ENCODE data around the gene HFE. TPM values are rescaled to one million over a fixed set of nuclear protein-coding genes. Genes with fewer than 3 reads are reported as not detected.

HFE gene
- total RNA-seq, 6 experiments from 2014 or later: 8.9 to 20.7 (median 15.8) TPM

DNA sequence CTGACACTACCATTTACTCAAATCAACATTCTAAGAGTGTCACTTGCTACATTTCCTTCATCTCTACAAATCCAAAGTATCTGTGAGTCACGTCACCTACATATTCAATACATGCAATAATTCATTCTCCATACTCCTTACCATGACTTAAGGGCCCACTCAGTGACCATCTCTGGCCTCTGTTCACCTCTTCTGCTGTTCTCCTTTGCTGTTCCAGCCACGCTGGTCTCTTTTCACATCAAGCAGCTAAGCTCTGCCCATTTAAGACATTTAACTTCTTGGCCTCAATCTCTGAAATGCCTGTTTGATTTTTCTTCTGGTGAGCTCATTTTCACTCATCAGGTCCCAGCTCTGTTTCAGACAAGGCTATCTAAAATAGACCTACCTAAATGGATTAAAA lies 46.5 kb downstream of the HFE start:
- no peak for TF ChIP-seq POLR2A (IDR thresholded peaks at IDR 0.05)
- TF ChIP-seq, protein P1, sequence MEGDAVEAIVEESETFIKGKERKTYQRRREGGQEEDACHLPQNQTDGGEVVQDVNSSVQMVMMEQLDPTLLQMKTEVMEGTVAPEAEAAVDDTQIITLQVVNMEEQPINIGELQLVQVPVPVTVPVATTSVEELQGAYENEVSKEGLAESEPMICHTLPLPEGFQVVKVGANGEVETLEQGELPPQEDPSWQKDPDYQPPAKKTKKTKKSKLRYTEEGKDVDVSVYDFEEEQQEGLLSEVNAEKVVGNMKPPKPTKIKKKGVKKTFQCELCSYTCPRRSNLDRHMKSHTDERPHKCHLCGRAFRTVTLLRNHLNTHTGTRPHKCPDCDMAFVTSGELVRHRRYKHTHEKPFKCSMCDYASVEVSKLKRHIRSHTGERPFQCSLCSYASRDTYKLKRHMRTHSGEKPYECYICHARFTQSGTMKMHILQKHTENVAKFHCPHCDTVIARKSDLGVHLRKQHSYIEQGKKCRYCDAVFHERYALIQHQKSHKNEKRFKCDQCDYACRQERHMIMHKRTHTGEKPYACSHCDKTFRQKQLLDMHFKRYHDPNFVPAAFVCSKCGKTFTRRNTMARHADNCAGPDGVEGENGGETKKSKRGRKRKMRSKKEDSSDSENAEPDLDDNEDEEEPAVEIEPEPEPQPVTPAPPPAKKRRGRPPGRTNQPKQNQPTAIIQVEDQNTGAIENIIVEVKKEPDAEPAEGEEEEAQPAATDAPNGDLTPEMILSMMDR (IDR thresholded peaks at IDR 0.05): no peak
- intact Hi-C loops (cut with DNase I): no loop called here
- Histone ChIP-seq H3K4me1 (peaks cover 0 to 59% (median under 1%) of the 10 kb centered on the region in 4 donors), H3K4me3 (no peak overlapping the region), H3K9me3 (no peaks in the 10 kb centered on the region), H3K27ac (no peak overlapping the region), H3K36me3 (peaks cover 0 to 88% (median 12%) of the 10 kb centered on the region in 4 donors), H3K27me3 (no peaks in the 10 kb centered on the region)
- DNase-seq: no peak
- no peak for ATAC-seq
- 84% methylated on average over 2 of the region's 2 CpGs for WGBS (ENCODE audit: insufficient coverage, low coverage, low lambda C conversion rate, missing lambda C conversion rate)

DNA sequence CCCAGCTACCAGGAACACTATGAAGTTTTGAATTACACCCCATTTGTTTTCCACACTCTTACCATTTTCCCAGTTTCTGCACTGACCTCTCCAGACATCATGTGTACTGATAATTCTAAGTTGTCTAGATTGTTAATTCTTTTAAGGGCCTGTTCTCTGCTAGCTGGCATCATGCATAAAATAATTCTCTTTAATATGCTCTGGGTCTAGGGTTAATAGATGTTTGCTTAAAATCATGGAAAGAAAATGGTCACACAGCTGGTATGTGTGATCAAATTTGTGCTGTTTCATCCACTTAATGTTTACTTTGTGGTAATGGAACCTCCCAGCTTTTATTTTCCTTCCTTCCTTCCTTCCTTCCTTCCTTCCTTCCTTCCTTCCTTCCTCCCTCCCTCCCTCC lies 49.1 kb downstream of the HFE start:
- peaks cover 0 to 81% (median 7%) of the 10 kb centered on the region in 4 donors for H3K36me3 ChIP-seq
- TF ChIP-seq, protein P1 (IDR thresholded peaks at IDR 0.05): no peak
- H3K27ac ChIP-seq: no peak overlapping the region
- H3K27me3 ChIP-seq: no peaks in the 10 kb centered on the region
- no peak for DNase-seq
- intact Hi-C loops (cut with DNase I): no loop called here
- peaks cover 0 to 46% (median 0%) of the 10 kb centered on the region in 4 donors for H3K4me1 ChIP-seq
- H3K9me3 ChIP-seq: no peaks in the 10 kb centered on the region
- no peak overlapping the region for H3K4me3 ChIP-seq
- no peak for ATAC-seq

DNA sequence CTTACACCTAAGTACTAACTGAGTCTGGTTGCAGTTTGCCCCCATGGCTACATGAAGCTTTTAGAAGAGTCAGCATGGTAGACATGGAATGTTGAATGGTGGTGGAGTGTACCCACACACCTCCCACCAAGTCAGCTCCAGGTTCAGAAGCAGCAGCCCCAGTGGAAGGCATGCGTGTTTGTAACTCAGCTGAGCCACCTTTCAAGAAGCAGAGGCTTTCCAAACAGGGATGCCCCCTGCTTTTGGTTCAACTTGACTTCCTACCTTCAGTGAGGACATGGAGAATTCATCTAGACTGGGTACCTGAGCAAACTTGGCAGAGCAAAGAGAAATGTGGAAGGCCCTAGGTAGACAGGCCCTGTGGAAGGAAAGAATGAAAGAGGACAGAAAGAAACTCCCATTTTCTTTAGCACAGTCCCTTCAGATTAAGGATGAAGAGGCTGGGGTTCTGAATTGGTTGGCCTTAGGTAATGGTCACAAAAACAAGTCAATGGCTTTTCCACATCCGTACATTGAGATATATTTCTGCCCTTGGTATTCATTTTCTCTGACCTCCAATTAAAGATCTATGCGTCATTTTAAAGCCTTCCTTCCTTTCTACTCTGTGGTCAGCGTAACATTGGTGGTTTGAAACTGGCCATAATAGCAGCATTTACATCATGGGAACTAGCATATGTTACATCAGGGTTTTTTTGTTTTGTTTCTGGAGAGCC lies 53.2 kb downstream of the HFE start:
- Histone ChIP-seq H3K9me3 (no peaks in the 10 kb centered on the region), H3K27ac (no peak overlapping the region), H3K27me3 (no peaks in the 10 kb centered on the region), H3K4me3 (no peak overlapping the region), H3K36me3 (peaks cover 0 to 47% (median 7%) of the 10 kb centered on the region in 4 donors), H3K4me1 (peaks cover 0 to 23% (median 4%) of the 10 kb centered on the region in 4 donors)
- DNase-seq (no peak), ATAC-seq (no peak)
- WGBS (ENCODE audit: insufficient coverage, low coverage, low lambda C conversion rate, missing lambda C conversion rate): 82% methylated on average over 3 of the region's 4 CpGs
- intact Hi-C loops (cut with DNase I): no loop called here
- TF ChIP-seq, protein P1 (IDR thresholded peaks at IDR 0.05): no peak
- TF ChIP-seq POLR2A (IDR thresholded peaks at IDR 0.05): no peak

DNA sequence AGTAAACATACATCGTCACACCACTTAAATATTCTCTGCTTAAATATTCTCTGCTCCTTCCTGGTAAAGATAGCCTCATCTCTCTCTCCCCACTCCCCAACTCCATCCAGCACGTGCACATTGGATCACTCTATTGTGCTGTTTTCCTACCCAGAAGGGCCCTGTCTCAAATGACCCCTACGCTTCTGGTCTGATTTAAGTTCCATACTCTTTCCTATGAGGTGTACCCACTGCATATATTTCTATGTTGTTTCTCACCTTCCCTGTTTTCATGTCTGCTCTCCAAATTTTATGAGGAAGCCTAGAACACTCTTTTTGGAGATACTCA lies 53.7 kb downstream of the HFE start:
- no peak overlapping the region for H3K4me3 ChIP-seq
- ATAC-seq (no peak), DNase-seq (no peak)
- no peaks in the 10 kb centered on the region for H3K27me3 ChIP-seq
- WGBS (ENCODE audit: insufficient coverage, low coverage, low lambda C conversion rate, missing lambda C conversion rate): 90% methylated on average over 3 of the region's 3 CpGs
- no peak overlapping the region for H3K27ac ChIP-seq
- H3K36me3 ChIP-seq: peaks cover 0 to 41% (median 7%) of the 10 kb centered on the region in 4 donors
- no peaks in the 10 kb centered on the region for H3K9me3 ChIP-seq
- intact Hi-C loops (cut with DNase I): no loop called here
- peaks cover 0 to 17% (median 4%) of the 10 kb centered on the region in 4 donors for H3K4me1 ChIP-seq
- TF ChIP-seq, protein P1 (IDR thresholded peaks at IDR 0.05): no peak
- TF ChIP-seq POLR2A (IDR thresholded peaks at IDR 0.05): no peak

All from right lobe of liver (tissue), 6 donors.